GM06990 (cell line): Measurements from ENCODE around the gene WT1.

ENCODE experiments used
- DNase-seq: peaks from one replicate; pipeline ENCODE4 v3.0.0-alpha.2; 2011; ENCODE audit not compliant: insufficient read length; ENCODE audit errors: extremely low read depth
- H3K27me3 ChIP-seq: replicated peaks from 2 replicates; pipeline ENCODE4 v1.6.0; 2011; ENCODE audit warnings: low read length; ENCODE audit not compliant: control insufficient read depth, insufficient read depth
- H3K36me3 ChIP-seq: 2 replicates; pipeline ENCODE4 v1.5.1; 2011; ENCODE audit warnings: low read length; ENCODE audit not compliant: control insufficient read depth, insufficient read depth
- H3K4me3 ChIP-seq: replicated peaks from 2 replicates; pipeline ENCODE4 v1.5.1; 2011; ENCODE audit warnings: low read depth, mild to moderate bottlenecking, control low read depth, low read length
- CTCF ChIP-seq: IDR thresholded peaks from 2 replicates; pipeline ENCODE4 v1.5.1; 2011; ENCODE audit warnings: low read length, control low read depth, mild to moderate bottlenecking, inconsistent platforms; ENCODE audit not compliant: insufficient read depth, poor library complexity, severe bottlenecking

Gene WT1

DNA sequence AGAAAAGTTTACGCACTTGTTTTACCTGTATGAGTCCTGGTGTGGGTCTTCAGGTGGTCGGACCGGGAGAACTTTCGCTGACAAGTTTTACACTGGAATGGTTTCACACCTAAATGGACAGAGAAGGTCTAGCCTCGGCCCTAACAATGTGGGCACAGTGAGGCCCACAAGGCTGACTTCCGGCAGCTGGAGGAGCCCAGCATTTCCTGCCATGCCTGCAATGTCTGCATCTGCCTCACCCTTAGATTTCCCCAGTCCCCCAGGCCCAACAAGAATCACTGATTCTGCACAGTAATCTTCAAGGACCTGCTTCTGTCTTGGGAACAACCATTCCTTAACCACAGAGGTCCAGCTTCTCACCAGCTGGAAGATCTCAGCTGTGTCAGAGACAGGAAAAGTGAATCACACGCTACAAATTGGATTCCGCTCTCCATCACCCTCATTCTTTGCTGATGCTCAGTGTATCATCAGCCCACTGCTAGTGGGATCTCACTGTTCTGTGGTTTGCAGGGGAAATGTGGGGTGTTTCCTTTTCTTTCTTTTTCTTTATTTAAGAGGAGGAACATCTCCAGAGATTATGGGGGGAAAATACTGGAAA is 43.3 kb downstream of the WT1 start:
- no peak for TF ChIP-seq CTCF
- Histone ChIP-seq H3K4me3 (no peak overlapping the region), H3K36me3 (no peaks in the 10 kb centered on the region), H3K27me3 (peaks cover 1% of the 10 kb centered on the region; the same call in 1 of the 2 replicates)
- no peak for DNase-seq

- TF ChIP-seq CTCF: no peak
- Histone ChIP-seq H3K4me3 (no peak overlapping the region), H3K36me3 (no peaks in the 10 kb centered on the region), H3K27me3 (peaks cover 1% of the 10 kb centered on the region; the same call in 1 of the 2 replicates)
- DNase-seq: no peak
Measured at GRCh38 chr11:32391479-32391878, 43.9 kb downstream of the WT1 start.

DNA sequence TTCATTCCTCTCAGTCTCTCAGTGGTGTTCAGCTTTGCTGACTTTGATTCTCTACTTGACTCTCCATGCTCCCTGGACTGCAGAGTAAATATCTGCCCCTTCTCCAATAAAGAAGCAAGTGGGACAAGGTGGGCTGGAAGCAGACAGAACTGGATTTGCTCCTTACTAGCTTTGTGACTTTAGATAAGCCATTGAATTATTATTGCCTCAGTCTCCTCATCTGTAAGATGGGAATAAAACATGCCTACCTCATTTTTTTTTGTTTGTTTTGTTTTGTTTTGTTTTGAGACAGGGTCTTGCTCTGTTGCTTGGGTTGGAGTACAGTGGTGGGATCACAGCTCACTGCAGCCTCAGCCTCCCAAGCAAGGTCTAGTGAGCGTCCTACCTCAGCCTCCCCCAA is 44.6 kb downstream of the WT1 start:
- Histone ChIP-seq H3K27me3 (no peaks in the 10 kb centered on the region), H3K4me3 (no peak overlapping the region), H3K36me3 (no peaks in the 10 kb centered on the region)
- no peak for TF ChIP-seq CTCF
- DNase-seq: no peak

GRCh38 chr11:32388871-32389770 is 46.2 kb downstream of the WT1 start:
- no peak for TF ChIP-seq CTCF
- DNase-seq: peak; percentile 13
- H3K4me3 ChIP-seq: no peak overlapping the region
- H3K27me3 ChIP-seq: no peaks in the 10 kb centered on the region
- H3K36me3 ChIP-seq: no peaks in the 10 kb centered on the region

DNA sequence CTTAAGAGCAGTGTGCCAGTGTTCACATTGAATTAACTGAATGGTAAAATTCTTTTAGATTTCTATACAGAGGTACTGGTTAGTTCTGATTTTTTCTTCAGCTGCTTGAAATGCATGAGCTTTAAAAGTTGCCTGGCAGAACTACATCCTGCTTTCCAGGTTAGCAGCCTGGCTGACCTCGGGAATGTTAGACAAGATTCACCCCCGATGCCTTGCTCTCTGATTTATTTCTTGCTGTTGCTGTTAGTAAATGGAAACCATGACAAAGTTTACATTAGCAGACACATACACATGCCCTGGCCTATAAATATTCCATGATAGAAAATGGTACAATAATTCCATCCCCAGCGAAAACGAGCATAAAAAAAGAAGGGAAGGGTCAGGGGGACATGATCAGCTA is 47.0 kb downstream of the WT1 start:
- no peak for DNase-seq
- no peak for TF ChIP-seq CTCF
- Histone ChIP-seq H3K27me3 (no peaks in the 10 kb centered on the region), H3K4me3 (no peak overlapping the region), H3K36me3 (no peaks in the 10 kb centered on the region)
